ENCODE measurements around the gene NR3C2. TPM values are rescaled to one million over a fixed set of nuclear protein-coding genes. Genes with fewer than 3 reads are reported as not detected.

Gene NR3C2
- total RNA-seq, 1 donor from 2014 or later = 31.4 TPM

DNA sequence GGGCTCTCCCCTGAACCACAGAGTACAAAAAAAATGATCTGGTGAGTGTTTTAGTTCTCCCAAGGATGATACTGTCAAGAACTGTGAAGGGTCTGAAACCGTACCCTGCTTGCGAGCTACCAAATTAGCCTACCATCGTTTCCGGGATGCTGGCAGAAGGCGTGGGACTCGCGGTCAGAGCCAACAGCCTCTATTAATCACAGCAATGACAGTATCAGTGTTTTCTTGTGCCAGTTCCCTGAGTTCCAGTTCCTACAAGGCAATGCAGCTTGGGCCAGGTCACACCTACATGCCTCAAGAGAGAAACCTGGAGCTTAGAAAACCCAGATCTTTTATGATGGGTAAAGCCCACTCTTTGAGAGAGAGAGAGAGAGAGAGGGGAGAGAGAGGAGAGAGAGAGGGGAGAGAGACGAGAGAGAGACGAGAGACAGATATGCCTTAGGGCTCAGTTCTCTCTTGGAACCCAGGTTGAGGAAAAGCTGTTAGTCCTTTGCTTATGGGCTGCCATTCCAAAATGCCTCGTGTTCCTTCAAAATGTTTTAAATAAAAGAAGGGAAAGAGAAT lies 382.5 kb downstream of the NR3C2 start:
- DNase-seq = no peak

DNA sequence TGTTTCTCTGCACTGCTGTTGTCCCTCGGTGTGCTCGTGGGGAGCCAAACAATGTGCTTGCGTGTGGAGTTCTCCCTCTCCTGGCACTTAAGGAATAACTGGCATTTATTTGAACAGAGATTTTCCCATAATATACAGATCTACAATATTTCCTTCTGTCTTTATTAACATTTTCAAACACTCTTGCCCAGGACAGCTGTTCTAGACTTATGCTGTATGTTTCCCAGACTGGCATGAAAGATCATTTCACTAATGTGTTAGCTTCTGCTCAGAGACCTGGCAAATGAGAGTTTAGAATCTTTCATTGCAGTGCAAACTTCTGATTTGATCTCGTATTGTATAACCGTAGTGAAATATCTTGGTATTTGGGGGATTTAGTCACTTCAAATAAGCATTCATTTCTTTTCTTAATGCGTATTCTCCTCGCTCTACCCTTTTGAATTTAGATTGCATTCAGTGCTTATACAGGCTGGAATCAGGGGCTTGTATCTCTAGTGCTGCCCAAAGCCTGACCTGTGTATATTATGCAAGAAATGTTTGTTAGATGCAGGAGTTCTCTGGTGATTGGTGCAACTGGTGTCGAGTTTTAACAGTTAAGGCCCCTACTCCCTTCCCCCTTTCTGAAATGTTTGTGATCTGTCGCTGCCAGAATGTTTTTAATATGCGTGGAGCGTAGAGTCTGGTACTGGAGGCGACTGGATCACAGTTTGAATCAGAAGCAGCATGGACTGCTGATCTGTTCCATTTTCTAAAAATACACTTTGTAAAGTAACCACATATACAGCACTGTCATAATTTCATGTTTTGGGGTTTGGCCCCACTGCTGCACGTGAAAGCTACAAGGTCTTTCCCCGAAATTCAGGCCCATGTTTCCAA lies 384.0 kb downstream of the NR3C2 start:
- Histone ChIP-seq H3K27ac (no peak overlapping the region), H3K27me3 (ENCODE audit: low read depth) (no peaks in the 10 kb centered on the region), H3K4me3 (no peak overlapping the region), H3K36me3 (peaks cover 2% of the 10 kb centered on the region), H3K9me3 (no peaks in the 10 kb centered on the region), H3K4me1 (peaks cover 22% of the 10 kb centered on the region)
- intact Hi-C loops (cut with DNase I) = no loop called here
- TF ChIP-seq, protein P1, sequence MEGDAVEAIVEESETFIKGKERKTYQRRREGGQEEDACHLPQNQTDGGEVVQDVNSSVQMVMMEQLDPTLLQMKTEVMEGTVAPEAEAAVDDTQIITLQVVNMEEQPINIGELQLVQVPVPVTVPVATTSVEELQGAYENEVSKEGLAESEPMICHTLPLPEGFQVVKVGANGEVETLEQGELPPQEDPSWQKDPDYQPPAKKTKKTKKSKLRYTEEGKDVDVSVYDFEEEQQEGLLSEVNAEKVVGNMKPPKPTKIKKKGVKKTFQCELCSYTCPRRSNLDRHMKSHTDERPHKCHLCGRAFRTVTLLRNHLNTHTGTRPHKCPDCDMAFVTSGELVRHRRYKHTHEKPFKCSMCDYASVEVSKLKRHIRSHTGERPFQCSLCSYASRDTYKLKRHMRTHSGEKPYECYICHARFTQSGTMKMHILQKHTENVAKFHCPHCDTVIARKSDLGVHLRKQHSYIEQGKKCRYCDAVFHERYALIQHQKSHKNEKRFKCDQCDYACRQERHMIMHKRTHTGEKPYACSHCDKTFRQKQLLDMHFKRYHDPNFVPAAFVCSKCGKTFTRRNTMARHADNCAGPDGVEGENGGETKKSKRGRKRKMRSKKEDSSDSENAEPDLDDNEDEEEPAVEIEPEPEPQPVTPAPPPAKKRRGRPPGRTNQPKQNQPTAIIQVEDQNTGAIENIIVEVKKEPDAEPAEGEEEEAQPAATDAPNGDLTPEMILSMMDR (IDR thresholded peaks at IDR 0.05) = no peak
- ATAC-seq = no peak
- DNase-seq = no peak

More for the DNA sequence above, 382.5 kb downstream of the NR3C2 start:
- Histone ChIP-seq H3K36me3 (peaks cover 10% of the 10 kb centered on the region), H3K4me1 (peaks cover 11% of the 10 kb centered on the region), H3K27ac (no peak overlapping the region), H3K4me3 (no peak overlapping the region), H3K27me3 (ENCODE audit: low read depth) (no peaks in the 10 kb centered on the region), H3K9me3 (no peaks in the 10 kb centered on the region)
- intact Hi-C loops (cut with DNase I) = no loop called here
- no peak for ATAC-seq
- TF ChIP-seq, protein P1 (IDR thresholded peaks at IDR 0.05) = no peak

DNA sequence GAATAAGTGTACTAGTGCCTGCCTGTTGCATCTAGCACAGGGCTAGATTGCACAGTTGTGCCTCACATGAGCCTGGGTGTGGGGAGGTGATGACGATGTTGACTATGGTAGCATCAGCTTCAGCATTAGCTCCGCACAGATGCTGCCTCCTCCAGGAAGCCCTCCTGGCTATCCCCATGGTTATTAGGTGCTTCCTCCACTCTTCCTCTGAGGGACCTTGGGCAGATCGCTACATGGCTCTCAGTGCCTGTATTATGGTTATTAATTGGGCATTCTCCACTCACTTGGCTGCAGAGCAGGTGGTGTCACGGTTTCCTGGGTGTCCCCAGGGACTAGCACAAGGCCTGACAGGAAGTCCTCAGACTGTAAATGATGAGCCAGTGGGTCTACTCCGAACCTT lies 384.7 kb downstream of the NR3C2 start:
- H3K27ac ChIP-seq = no peak overlapping the region
- no peaks in the 10 kb centered on the region for H3K36me3 ChIP-seq
- no peak for ATAC-seq
- TF ChIP-seq, protein P1 (IDR thresholded peaks at IDR 0.05) = no peak
- DNase-seq = no peak
- H3K4me1 ChIP-seq = peaks cover 24% of the 10 kb centered on the region
- H3K27me3 ChIP-seq (ENCODE audit: low read depth) = no peaks in the 10 kb centered on the region
- H3K9me3 ChIP-seq = no peaks in the 10 kb centered on the region
- H3K4me3 ChIP-seq = no peak overlapping the region
- intact Hi-C loops (cut with DNase I) = no loop called here

DNA sequence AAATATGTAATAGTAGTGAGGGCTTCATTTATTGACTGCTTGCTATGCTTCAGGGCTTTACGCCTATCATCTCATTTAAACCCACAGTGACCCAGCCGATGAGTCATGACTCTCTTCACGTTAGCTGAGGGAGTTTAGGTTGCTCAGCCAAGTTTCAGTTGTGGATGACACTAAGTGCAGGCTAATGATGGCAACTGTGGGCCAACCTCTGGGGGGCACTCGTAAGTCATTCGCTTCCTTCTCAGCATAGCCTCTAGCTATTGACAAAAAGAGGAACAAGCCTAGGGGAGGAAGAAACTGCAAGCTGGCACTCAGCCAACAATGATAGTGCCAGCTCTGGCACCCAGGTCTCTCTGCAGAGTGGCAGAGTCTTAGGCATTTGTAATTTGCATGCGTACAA lies 385.3 kb downstream of the NR3C2 start:
- no peaks in the 10 kb centered on the region for H3K27me3 ChIP-seq (ENCODE audit: low read depth)
- ATAC-seq (peak; percentile 70 to 88), DNase-seq (peak; percentile 73)
- H3K27ac ChIP-seq = no peak overlapping the region
- H3K36me3 ChIP-seq = no peaks in the 10 kb centered on the region
- no peaks in the 10 kb centered on the region for H3K9me3 ChIP-seq
- TF ChIP-seq, protein P1 (IDR thresholded peaks at IDR 0.05) = peak; percentile 36
- peaks cover 24% of the 10 kb centered on the region for H3K4me1 ChIP-seq
- intact Hi-C loops (cut with DNase I) = no loop called here
- no peak overlapping the region for H3K4me3 ChIP-seq

DNA sequence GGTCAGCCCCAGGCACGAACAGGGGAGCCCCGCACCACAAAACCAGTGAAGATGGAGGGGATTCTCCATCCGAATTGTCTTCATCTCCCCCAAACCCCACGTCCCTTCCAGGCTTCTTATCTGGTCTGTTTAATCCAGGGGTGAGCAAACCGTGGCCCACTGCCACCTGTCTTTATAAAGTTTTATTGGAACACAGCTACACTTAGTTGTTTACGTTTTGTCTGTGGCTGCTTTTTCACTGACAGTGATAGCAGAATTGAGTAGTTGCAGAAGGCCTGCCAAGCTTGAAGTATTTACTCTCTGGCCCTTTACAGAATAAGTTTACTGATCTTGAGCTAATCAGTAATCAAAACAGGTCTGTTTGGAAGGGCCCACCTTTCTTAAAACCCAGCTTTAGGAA lies 386.4 kb downstream of the NR3C2 start:
- Histone ChIP-seq H3K36me3 (no peaks in the 10 kb centered on the region), H3K27me3 (ENCODE audit: low read depth) (no peaks in the 10 kb centered on the region), H3K27ac (no peak overlapping the region), H3K4me1 (peaks cover 19% of the 10 kb centered on the region), H3K4me3 (no peak overlapping the region), H3K9me3 (no peaks in the 10 kb centered on the region)
- intact Hi-C loops (cut with DNase I) = no loop called here
- TF ChIP-seq, protein P1 (IDR thresholded peaks at IDR 0.05) = no peak
- no peak for DNase-seq
- ATAC-seq = no peak

All from lower lobe of right lung (tissue), 2 donors.